HG03521 (cell line): ENCODE results near the gene PPP6C.

Source experiments
- ATAC-seq: cut with Tn5 transposase; IDR thresholded peaks from one replicate; pipeline ENCODE4 v1.9.1; 2021; ENCODE audit warnings: mild to moderate bottlenecking, moderate library complexity; ENCODE audit not compliant: unreplicated experiment

PPP6C gene

DNA sequence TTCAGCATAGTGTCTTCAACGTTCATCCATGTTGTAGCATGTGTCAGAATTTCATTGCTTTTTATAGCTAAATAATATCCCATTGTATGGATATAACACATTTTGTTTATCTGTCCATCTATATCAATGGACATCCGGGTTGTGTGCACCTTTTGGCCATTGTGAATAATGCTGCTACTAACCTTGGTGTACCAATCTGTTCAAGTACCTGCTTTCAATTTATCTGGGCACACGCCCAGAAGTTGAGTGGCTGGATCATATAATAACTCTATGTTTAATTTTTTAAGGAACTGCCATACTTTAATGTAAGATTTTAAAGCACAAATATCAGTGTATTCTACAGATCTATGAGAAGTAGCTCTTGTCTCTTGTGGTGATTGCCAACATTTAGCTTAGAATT, 89.8 kb downstream of the PPP6C start:
- ATAC-seq: no peak
